ENCODE data around the gene ZNF614. TPM values are rescaled to one million over a fixed set of nuclear protein-coding genes. Genes with fewer than 3 reads are reported as not detected.

Gene ZNF614
- 10.1 and 12.3 TPM in 2 replicates for total RNA-seq

GRCh38 chr19:52028027-52028779 lies at the start of gene ZNF614:
Gene ZNF614 (minus strand): TSS chr19:52028379. CDS start chr19:52025745, 2,634 bp downstream.

GRCh38 chr19:52048555-52049501 lies 20.6 kb upstream of the ZNF614 start, which contains the start of gene ZNF432:
Gene ZNF432 (minus strand): TSS chr19:52048838. CDS start chr19:52046868, 1,970 bp downstream.

DNA sequence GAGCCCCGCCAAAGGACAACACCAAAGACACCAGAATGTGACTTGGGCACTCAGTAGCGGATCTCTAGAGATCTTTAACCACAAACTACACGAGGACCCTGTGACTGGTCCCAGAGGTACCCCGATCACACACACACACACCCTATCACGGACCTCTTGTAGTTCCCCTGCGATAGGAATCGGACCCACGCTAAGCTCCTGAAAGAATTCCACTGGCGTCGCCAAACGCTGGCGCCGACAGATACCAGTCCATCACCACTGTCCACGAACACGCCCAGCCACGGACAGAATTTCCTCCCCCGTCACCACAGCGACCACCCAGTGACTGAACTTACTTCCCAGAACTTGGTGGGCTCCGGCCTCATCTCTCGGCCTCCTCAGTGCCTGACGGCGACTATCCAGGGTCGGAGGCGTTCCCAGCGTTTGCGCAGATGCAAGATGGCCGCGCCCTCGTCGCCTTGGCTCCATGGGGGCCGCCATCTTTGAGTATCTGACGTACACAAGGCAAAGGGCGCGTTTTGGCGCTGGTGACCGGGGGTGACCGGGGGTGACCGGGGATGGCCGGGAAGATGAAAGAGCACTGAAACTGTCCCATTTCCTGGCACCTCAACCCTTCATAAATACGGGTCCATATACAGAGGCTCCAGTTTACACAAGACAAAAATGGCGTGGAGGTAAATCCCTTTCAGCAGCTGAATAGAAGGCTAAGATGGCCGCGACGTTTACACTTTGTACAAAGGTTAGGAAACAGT lies 20.2 kb downstream of the ZNF614 start, which contains the start of gene ZNF615:
Gene ZNF615, minus strand, starts transcription at position 406 of the 752 bp plus-strand sequence. CDS start 4,500 bp downstream, outside the sequence.

GRCh38 chr19:51986309-51987291 lies 41.6 kb downstream of the ZNF614 start, which contains the start of gene ZNF350:
Gene ZNF350 (minus strand): TSS chr19:51986840. CDS start chr19:51974360, 12,480 bp downstream.

Other genes starting within 250 kb of the ZNF614 start
- under 0.01 and 0.10 TPM in 2 replicates for gene FPR3, start 233.2 kb downstream of the ZNF614 start, total RNA-seq
- 4.9 and 5.3 TPM in 2 replicates for gene ZNF577, start 140.4 kb downstream of the ZNF614 start, total RNA-seq
- 7.5 and 9.6 TPM in 2 replicates for gene ZNF649, start 123.4 kb downstream of the ZNF614 start, total RNA-seq
- gene ZNF613, start 100.9 kb downstream of the ZNF614 start, total RNA-seq = 8.5 and 9.1 TPM in 2 replicates
- 6.6 and 9.1 TPM in 2 replicates for gene ZNF350, start 41.5 kb downstream of the ZNF614 start, total RNA-seq
- gene ZNF615, start 20.2 kb downstream of the ZNF614 start, total RNA-seq = 5.3 and 10.8 TPM in 2 replicates
- 4.9 and 5.7 TPM in 2 replicates for gene ZNF432, start 20.5 kb upstream of the ZNF614 start, total RNA-seq
- gene ZNF841, start 67.4 kb upstream of the ZNF614 start, total RNA-seq = 17.8 and 20.9 TPM in 2 replicates
- gene ZNF616, start 111.6 kb upstream of the ZNF614 start, total RNA-seq = 8.5 and 11.1 TPM in 2 replicates
- 4.9 and 6.8 TPM in 2 replicates for gene ZNF836, start 143.2 kb upstream of the ZNF614 start, total RNA-seq
- gene PPP2R1A, start 161.7 kb upstream of the ZNF614 start, total RNA-seq = 237 and 244 TPM in 2 replicates
- gene ZNF766, start 241.2 kb upstream of the ZNF614 start, total RNA-seq = 9.8 and 10.5 TPM in 2 replicates